Esophagus (tissue), 2 donors: ENCODE results near the gene ZNF143. TPM values are rescaled to one million over a fixed set of nuclear protein-coding genes. Genes with fewer than 3 reads are reported as not detected.
"Not testable (repeated sequence)": the region's sequence is repeated elsewhere in the genome, so short reads cannot be mapped to it uniquely, and the experiment has no call there.

Source experiments
- H3K27ac ChIP-seq, 2 donors: one replicate each; pipeline ENCODE4 v1.5.1; 2013; ENCODE audit warnings: low read depth in 2 of 2, mild to moderate bottlenecking in 2 of 2, inconsistent platforms in 1 of 2, low read length in 1 of 2, moderate library complexity in 1 of 2
- H3K27me3 ChIP-seq, 2 donors: one replicate each; pipeline ENCODE4 v1.6.1; 2013; ENCODE audit warnings: low read length in 2 of 2, control low read depth in 1 of 2, mild to moderate bottlenecking in 1 of 2; ENCODE audit not compliant: insufficient read depth in 2 of 2, control insufficient read depth in 1 of 2
- H3K36me3 ChIP-seq, 2 donors: one replicate each; pipeline ENCODE4 v1.6.1; 2013; ENCODE audit warnings: low read length in 1 of 2; ENCODE audit not compliant: control insufficient read depth in 2 of 2, insufficient read depth in 2 of 2
- H3K4me1 ChIP-seq, 2 donors: one replicate each; pipeline ENCODE4 v1.6.1; 2013; ENCODE audit warnings: low read length in 1 of 2; ENCODE audit not compliant: control insufficient read depth in 2 of 2, insufficient read depth in 2 of 2
- H3K4me3 ChIP-seq, 2 donors: one replicate each; pipeline ENCODE4 v1.5.1; 2013; ENCODE audit warnings: low read length in 2 of 2, mild to moderate bottlenecking in 2 of 2, low read depth in 1 of 2, moderate library complexity in 1 of 2
- H3K9me3 ChIP-seq, 2 donors: one replicate each; pipeline ENCODE4 v1.6.1; 2013; ENCODE audit warnings: mild to moderate bottlenecking in 2 of 2, low read depth in 1 of 2, low read length in 1 of 2, moderate library complexity in 1 of 2; ENCODE audit not compliant: control insufficient read depth in 2 of 2, insufficient read depth in 1 of 2
- WGBS, 2 donors: extraction: QIAGEN DNeasy Blood & Tissue Kit; methylation state at CpG; one replicate each; pipeline ENCODE4 v1.1.7; 2013; 5-methylcytosine and 5-hydroxymethylcytosine counted together
- polyA plus RNA-seq, 2 donors: library from polyadenylated mRNA; stranded (reverse); fragments of 200-250 nt; gene quantifications; one replicate each; pipeline ENCODE4 v1.2.3, GENCODE V29; 2013
- donor health status: healthy with polysubstance abuse.
- donor health status: Bipolar disorder and iron deficiency.

Gene ZNF143
- polyA plus RNA-seq, 2 donors, result 9.9 to 12.3 TPM

DNA sequence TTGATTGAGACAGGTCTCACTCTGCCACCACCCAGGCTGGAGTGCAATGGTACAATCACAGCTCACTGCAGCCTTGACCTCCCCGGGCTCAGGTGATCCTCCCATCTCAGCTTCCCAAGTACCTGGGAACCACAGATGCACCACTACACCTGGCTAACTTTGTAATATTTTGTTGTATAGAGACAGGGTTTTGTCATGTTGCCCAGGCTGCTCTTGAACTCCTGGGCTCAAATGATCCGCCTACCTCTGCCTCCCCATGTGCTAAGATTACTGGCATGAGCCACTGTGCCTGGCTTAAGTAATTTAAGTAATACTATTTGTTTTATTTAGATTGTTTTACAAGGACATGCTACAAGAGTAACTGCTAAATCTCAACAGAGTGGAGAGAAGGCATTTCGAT is 33.5 kb downstream of the ZNF143 start:
- 95 to 96% methylated on average over 3 of the region's 3 CpGs for WGBS, 2 donors
- peaks cover 2 to 11% of the 10 kb centered on the region in 2 donors for H3K36me3 ChIP-seq
- no peak overlapping the region for H3K27ac ChIP-seq

DNA sequence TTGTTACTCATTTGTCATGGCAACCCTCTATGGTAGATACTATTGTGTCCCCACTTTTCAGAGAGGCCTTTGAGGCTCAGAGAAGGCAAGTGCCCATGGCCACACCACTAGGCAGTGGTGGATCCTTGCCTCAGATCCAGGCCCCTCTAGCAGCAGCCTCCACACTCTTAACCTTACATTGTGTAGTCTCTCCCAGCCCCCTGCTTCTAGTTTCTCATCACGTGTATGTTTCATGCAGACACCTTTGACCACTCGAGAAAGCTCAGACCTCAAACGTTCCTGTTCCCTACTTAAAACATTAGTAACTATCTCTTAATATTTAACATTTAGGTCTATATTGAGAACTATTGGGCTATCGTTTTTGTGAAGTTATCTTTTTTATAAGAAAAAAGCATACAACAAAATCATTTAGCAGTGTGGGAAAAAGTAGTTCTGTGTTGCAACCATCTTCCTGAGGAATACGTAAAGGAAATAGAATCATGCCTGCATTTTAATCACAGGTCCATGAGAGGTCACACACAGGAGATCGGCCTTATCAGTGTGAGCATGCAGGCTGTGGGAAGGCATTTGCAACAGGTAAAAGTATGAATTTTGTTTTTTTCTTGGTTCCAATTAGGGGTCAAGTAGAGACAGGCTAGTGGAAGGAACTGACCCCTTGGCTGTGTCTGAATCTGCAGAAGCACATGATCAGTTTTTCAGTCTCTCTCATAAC is 35.1 kb downstream of the ZNF143 start:
- Histone ChIP-seq H3K9me3 (no peaks in the 10 kb centered on the region), H3K27ac (no peak overlapping the region), H3K36me3 (peaks cover 2 to 12% of the 10 kb centered on the region in 2 donors), H3K4me1 (no peaks in the 10 kb centered on the region), H3K4me3 (no peak overlapping the region), H3K27me3 (no peaks in the 10 kb centered on the region)
- 77 to 87% methylated on average over 6 of the region's 6 CpGs for WGBS, 2 donors

More for the DNA sequence above, 33.5 kb downstream of the ZNF143 start:
- H3K4me3 ChIP-seq, result no peak overlapping the region
- H3K9me3 ChIP-seq, result no peaks in the 10 kb centered on the region
- H3K4me1 ChIP-seq, result no peaks in the 10 kb centered on the region
- no peaks in the 10 kb centered on the region for H3K27me3 ChIP-seq

DNA sequence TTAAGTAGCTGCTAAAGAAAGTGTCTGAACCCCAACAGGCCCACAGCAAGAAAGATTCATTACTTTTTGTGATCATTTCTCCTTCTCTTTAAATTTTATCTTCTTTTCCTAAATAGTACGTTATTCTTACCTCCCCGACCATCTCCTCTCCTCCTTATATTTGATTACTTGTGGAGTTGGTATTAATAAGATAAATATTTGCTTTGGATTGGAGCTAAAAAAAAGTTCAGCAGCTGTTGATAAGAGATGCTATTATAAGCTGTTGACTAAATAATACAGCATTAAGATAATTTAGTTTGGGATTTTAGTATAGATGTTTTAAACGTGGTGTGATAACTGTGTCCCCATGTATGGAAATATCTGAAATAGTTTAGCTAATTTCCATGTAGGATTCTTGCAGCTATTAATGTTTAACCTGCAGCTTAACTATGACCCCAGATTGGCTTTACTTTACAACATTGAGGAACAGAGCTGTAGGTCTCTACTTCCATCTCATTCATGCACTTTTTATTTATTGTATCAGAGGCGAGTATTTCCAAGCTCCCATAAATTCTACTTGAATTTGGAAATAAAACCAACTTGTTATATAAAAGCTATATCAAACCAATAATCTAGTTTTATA is 37.8 kb downstream of the ZNF143 start:
- Histone ChIP-seq H3K4me1 (no peaks in the 10 kb centered on the region), H3K36me3 (peaks cover 4 to 15% of the 10 kb centered on the region in 2 donors), H3K27me3 (no peaks in the 10 kb centered on the region), H3K9me3 (no peaks in the 10 kb centered on the region), H3K27ac (no peak overlapping the region), H3K4me3 (no peak overlapping the region)
- WGBS, 2 donors, result 64 to 76% methylated on average over 4 of the region's 4 CpGs

DNA sequence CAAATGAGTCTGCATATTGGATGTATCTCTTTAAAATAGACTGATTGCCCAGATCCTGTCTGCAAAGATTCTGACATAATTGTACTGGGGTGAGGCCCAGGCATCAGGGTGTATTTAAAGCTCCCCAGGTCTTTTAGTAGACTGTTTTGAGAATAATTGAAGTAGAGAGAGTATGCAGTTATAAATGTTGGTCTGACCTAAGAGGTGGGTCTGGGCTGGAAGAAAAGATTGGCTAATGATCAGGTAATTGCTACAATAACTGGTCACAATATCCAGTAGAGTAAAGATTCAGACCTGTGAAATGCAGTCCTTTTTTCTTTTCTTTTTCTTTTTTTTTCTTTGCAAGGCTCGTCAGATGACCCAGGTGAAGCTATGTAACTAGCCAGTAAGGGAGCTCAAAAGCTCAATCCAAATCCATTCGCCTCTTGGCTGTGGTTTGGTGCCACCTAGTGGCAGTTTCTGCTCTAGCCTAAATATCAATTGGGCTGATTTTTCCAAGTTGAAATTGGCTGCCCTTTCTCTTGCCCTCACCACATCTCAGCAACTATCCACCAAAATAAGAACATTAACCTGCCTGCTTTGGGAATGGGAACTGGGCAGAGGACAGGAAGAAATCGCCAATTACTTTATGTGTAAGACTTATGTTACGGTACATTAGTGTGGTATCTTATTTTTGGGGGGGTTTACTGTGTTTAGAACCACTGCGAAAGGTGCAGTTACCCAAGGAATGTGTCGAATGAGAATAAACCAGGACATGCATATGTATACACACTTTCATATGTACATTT is 45.9 kb downstream of the ZNF143 start:
- H3K36me3 ChIP-seq, result peaks cover 2 to 5% of the 10 kb centered on the region in 2 donors
- 45 to 46% methylated on average over 6 of the region's 6 CpGs for WGBS, 2 donors
- H3K27me3 ChIP-seq, result no peaks in the 10 kb centered on the region
- no peaks in the 10 kb centered on the region for H3K9me3 ChIP-seq
- H3K4me1 ChIP-seq, result no peaks in the 10 kb centered on the region
- no peak overlapping the region for H3K4me3 ChIP-seq
- peak overlapping the region in 1 of 2 donors; percentile 42 for H3K27ac ChIP-seq

DNA sequence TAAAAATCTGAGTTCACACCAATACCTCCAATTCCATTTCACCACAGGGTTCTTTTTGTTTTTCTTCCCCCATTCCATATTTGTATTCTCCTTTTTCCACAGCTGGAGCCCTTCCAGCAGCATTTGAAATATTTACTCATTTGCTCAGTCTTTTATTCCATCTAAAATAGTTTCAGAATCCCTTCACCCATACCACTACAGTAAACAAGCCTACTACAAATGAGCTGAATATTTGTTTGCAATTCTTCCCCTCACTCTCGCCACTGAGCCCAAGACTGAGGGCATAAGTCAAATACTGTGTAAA is 46.4 kb downstream of the ZNF143 start:
- 81% methylated on average over 1 of the region's 1 CpG for WGBS, 2 donors
- peaks cover 2 to 5% of the 10 kb centered on the region in 2 donors for H3K36me3 ChIP-seq
- no peak overlapping the region for H3K27ac ChIP-seq

DNA sequence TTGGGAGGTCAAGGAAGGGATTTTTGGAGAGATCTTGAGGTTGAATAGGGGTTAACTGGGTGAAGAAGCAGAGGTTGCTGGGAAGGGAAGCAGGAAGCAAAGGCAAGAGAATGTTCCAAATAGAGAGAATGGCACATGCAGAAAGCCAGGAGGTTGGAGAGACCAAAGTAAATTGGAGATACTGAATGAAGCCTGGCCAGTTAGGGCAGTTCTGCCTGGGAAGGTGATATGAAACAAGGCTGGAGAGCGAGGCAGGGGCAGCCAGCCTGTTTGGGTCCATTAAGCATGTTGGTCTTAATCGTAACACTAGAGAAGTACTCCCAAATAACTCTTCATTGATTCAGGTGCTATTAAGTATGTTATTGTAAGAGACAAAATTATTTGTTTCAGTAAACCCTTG is 48.2 kb downstream of the ZNF143 start:
- Histone ChIP-seq H3K36me3 (peaks cover 6 to 14% of the 10 kb centered on the region in 2 donors), H3K4me3 (no peak overlapping the region), H3K4me1 (no peaks in the 10 kb centered on the region), H3K9me3 (no peaks in the 10 kb centered on the region), H3K27me3 (no peaks in the 10 kb centered on the region), H3K27ac (no peak overlapping the region)
- WGBS, 2 donors, result 78 to 94% methylated on average over 2 of the region's 2 CpGs

More for the DNA sequence above, 46.4 kb downstream of the ZNF143 start:
- H3K4me3 ChIP-seq, result no peak overlapping the region
- no peaks in the 10 kb centered on the region for H3K27me3 ChIP-seq
- H3K9me3 ChIP-seq, result no peaks in the 10 kb centered on the region
- H3K4me1 ChIP-seq, result no peaks in the 10 kb centered on the region

DNA sequence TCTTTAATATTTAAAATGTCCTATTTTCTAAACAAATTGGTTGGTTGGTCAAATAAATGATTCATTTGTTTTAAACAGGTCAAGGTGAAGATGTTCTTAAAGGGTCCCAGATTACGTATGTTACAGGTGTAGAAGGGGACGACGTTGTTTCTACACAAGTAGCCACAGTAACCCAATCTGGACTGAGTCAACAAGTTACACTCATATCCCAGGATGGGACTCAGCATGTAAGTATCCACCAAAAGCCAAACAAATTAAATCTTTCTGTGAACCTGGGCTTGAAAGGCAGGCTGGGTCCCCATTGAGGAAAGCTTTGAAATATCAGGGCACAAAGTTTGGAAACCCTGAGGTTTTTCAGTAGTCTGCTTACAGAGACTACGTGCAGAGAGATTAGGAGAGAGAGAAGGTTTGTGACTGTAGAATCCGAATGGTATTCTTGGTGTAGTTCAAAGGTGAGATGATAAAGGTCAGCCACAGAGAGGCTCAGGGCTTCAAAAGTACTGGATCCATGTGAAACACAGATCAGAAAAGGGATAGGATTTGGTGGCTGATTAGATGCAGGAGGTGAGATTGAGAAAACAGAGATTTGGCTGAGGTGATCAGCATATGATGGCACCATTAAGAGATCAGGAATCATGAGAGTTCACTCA is 51.7 kb downstream of the ZNF143 start:
- H3K4me3 ChIP-seq, result no peak overlapping the region
- no peaks in the 10 kb centered on the region for H3K27me3 ChIP-seq
- no peaks in the 10 kb centered on the region for H3K4me1 ChIP-seq
- peaks cover 6 to 17% of the 10 kb centered on the region in 2 donors for H3K36me3 ChIP-seq
- H3K27ac ChIP-seq, result no peak overlapping the region
- no peaks in the 10 kb centered on the region for H3K9me3 ChIP-seq
- 94 to 95% methylated on average over 5 of the region's 5 CpGs for WGBS, 2 donors

DNA sequence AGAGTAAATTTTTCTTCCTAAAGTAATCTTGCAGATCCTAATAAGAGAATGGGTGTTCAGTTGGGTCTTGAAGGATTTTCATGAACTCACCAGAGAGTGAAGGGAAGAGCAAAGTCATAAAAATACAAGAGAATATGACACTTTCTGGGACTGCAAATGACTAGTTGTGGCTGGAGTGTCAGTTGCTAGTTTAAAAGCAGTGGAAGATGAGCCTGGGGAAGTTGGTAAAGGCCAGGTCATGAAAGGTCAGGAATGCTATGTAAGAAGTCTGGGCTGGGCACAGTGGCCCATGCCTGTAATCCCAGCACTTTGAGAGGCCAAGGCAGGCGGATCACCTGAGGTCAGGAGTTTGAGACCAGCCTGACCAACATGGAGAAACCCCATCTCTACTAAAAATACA is 53.8 kb downstream of the ZNF143 start:
- H3K9me3 ChIP-seq, H3K4me1 ChIP-seq, H3K4me3 ChIP-seq, H3K27ac ChIP-seq, H3K27me3 ChIP-seq: not testable (repeated sequence)
- WGBS, 2 donors, result 95 to 100% methylated on average over 1 of the region's 1 CpG
- H3K36me3 ChIP-seq, result peaks cover 6 to 12% of the 10 kb centered on the region in 2 donors

DNA sequence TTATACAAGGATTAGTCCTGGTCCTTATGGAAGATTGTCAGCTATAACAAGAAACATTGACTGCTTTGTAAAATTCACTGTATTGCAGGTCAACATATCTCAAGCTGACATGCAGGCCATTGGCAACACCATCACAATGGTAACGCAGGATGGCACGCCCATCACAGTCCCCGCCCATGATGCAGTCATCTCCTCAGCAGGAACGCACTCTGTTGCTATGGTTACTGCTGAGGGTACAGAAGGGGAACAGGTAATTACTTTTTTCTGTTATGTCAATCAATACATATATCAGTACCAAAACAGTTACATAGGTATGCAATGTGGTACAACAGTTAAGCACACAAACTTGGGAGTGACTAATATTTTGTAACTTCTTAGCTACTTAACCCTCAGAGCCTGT is 55.3 kb downstream of the ZNF143 start:
- no peak overlapping the region for H3K4me3 ChIP-seq
- WGBS, 2 donors, result 74 to 78% methylated on average over 4 of the region's 4 CpGs
- no peaks in the 10 kb centered on the region for H3K9me3 ChIP-seq
- no peak overlapping the region for H3K27ac ChIP-seq
- H3K36me3 ChIP-seq, result peaks cover 6 to 12% of the 10 kb centered on the region in 2 donors
- H3K27me3 ChIP-seq, result no peaks in the 10 kb centered on the region
- H3K4me1 ChIP-seq, result no peaks in the 10 kb centered on the region
